ELF-1 (cell line): ENCODE data around the gene TGM2.

ENCODE experiments used
- DNase-seq: peaks from one replicate; pipeline ENCODE4 v3.0.0-alpha.2; 2016; ENCODE audit warnings: low read depth, low spot score

Gene TGM2

DNA sequence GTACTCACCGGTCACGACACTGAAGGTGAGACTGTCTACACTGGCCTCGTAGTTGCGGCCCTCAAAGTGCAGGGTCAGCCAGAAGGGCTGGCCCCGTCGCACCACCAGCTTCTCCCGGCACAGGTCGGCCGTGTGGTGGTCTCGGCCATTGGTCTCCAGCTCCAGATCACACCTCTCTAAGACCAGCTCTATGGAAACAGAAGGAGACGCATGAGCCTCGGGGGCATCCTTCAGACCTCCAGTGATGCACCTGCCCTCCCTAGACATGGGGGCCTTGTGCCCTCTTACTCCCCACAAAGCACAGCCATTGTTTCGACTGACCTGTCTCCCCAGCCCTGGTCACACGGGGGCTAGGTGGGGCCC lies 3.7 kb downstream of the TGM2 start:
- no peak for DNase-seq

DNA sequence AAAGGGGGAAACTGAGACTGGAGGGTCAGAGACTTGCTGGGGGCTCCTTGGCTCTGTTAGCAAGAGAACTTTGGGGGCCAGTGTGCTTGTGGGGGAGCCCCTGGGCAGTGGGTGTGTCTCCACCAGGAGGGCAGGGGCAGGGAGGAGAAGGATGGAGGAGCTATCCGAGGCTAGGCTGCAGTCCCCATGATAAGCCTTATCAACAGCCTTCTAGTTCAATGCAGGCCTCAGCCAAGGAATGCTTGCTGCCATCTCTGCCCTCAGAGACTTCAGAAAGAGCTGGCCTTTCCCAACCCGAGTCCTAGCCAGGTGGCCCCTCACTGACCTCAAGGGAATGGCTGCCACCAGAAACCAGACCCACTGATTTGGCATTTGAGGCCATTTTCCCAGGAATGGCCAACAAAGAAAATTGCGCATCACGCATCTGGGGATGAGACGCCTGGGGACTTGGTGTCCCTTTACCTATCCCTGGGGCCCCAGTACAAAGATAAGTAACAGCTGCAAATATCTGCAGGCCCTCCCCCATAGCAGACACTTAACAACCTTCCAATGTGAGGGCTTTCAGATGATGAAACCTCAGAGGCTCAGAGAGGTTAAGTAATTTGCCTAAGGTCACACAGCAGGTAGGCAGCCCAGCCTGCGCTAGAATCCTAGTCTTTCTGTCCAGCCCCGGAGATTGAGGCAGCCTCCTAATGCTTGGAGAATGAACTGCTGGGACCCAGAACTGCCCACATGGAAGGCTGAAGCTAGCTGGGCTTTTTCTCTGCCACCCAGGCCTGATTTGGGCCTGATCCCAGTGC lies 4.9 kb downstream of the TGM2 start:
- DNase-seq, result peak; percentile 39

DNA sequence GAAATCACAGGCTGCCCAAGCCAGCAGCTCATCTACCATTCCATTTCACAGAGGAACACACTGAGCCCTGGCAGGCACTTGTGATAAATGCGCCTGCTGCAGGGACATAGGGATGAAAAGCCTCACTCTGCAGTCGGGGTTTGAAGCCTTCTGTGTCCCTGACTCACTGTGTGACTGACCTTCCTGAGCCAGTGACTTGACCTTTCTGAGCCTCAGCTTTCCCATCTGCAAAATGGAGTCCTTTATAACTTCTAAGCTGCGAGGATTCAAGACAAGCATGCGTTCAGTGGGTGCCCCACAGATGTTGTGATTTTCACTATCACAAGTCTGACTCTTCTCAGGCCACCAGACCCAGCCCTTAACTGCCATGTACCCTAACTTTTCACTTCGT lies 5.5 kb downstream of the TGM2 start:
- no peak for DNase-seq

DNA sequence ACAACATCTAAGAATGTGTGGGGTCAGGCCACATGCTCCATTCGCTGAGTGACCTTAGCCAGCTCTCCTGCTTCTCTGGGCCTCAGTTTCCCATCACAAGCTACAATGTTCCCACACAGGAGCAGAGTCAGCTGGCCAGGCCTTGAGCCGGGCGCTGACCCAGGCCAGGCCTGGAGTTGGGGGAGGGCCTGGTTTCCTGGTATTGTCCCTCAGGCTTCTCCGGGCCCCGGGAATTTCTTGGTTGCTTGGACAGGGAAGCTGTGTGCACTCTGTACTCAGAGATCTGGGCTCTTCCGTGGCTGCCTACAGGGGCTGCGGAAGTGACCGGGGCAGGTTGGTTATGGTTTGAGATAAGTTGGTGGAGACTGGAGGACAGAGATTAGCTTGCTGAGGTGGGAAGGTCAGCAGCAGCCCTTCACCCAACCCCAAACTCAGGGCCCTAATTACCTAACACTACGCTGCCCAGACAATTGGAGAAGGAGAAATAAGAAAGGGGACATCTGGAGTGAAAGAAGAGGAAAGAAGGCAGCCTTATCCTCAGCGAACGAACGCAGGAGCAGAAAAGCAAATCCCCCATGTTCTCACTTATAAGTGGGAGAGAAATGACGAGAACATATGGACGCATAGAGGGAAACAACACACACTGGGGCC lies 6.2 kb downstream of the TGM2 start:
- DNase-seq, result peak; percentile 61

DNA sequence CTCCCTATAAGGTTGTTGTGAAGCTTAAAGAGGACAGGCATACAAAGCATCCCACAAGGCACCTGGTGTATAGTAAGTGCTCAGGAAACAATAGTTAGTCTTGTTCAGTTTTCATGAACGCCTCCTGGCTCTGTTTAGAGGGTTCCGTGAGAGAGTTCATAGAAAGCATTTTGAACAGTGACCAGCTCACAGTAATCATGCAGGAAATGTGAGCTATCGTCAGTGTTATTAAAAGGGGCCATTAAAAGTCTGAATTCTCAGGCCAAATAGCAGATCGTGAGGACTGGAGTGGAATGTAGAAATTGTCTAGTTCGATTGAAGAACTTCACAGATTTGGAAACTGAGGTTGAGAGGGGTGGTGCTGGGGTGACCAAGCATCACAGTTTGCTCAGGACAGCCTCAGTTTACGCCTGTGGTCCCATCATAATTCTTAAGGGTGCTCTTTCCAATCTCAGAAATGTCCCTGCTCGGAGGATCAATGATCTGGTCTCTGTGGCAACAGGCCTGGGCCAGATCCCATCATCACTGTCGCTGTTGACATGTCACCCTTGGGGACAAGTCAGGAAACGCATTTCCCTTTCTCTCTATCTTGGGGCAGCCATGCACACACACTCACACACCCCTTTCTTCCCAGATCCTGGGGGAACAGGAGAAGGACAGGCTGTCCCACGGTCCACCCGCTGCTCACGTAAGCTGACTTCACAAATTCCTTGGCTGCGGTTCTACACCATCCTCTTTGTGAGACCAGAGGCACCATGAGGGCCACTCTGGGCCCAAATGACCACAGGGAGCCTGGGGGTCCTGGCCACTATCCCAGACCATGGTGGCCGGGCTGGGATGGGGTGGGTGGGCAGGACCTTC lies 7.2 kb downstream of the TGM2 start:
- DNase-seq, result no peak

DNA sequence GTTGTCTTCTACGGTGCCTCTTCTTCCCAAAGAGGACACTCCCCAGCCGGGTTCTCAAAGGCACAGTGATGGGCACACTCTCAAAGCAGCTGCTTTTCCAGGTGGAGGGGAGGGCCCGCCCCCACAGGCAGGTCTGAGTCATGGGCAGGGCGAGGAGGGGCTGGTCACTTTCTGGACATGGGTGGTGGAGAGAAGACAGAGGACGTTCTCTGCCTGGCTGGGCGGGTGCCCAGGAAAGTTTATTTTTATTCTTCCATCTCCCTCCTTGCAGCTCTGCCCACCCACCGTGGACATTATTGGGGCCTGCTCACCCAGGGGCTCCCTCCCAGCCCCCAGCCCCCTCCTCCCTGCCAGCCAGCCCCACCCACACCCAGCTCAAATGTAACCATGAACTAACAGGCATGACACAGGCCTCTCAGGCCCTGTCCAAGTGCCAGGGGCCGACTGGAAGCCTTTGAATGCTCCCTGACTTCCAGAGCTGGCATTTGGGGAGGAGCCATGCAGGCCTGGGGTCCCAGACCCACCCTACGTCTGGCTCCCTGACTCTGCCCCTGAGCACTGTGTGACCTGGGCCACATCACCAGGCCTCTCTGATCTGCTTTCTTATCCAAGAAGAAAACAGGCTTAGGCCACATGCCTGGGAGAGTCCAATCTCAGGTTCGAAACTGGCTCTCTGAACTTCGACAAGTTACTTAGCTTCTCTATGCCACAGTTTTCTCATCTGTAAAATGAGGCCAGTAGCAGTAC lies 8.0 kb downstream of the TGM2 start:
- DNase-seq, result no peak

DNA sequence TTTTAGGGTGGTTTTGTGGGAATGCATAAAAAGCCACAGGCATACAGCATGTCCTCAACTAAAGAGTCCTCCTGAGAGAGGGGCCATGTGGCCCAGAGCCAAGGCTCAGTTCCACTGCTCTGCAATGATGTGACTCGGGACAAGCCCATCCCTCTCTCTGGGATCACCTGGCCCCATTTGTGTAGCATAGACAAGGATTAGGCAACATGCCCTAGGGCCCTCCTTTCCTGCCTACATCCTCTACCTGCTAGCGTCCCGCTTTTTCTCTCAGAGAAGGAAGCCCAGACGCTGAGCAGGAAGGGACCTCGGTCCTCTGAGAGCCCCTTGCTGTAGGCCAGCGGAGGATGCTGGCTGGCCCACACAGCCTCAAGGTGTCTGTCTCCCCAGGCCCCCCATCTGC lies 8.8 kb downstream of the TGM2 start:
- no peak for DNase-seq

DNA sequence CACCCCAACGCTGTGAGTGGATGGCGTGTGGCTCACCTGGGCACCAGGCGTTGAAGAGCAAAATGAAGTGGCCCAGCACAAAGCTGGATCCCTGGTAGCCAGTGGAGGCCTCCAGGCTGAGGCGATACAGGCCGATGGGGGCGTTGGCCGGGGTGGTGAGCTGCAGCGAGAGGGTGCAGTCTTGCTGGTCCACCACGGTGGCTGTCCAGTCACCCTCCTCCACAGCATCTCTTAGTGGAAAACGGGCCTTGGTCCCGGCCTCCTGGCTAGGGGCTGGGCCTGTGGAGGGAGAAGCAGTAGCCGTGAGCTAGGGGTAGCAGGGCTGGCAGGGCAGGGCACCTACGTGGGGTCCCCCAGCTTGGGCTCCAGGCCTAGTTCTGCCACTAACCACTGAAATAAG lies 9.3 kb downstream of the TGM2 start:
- no peak for DNase-seq

DNA sequence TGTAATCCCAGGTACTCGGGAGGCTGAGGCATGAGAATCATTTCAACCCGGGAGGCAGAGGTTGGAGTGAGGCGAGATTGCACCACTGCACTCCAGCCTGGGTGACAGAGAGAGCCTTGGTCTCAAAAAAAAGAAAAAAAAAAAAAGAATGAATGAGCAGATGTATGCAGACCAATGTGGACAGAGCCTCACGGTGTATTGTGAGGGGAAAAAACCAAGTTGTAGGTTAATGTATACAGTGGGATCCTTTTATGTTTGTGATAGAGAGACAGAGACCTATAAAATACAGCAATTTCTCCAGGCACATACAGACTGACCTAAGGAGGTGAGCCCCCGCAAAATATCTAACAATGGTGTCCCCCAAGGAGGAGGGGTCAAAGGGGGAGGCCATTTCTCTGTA lies 11.7 kb downstream of the TGM2 start:
- no peak for DNase-seq

DNA sequence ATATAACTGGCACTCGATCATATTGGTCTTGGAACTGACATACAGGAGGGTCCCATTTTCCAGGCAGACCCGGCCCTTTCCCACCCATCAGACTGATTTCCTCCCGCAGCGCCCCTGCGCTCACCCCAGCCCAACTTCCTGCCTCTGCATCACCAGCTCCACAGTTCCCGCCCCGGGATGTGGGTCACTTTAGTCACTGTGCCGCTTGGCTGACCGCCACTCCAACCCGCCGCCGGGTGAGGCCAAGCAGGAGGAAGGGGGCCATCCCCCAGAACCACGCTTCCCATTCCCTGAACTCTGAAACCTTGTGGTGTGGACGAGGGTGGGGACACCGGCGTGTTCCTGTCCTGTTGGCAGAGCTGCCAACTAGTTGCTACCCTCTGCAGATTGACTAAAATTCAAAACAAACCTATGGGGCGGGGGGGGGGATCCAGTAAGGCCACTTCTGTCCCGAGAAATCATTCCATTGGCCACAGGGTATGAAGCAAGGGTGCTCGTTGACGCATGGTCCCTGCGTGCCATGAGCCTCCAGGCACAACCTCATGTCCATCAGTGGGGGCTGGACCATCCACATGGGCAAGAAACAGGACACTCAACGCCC lies 12.3 kb downstream of the TGM2 start:
- no peak for DNase-seq

DNA sequence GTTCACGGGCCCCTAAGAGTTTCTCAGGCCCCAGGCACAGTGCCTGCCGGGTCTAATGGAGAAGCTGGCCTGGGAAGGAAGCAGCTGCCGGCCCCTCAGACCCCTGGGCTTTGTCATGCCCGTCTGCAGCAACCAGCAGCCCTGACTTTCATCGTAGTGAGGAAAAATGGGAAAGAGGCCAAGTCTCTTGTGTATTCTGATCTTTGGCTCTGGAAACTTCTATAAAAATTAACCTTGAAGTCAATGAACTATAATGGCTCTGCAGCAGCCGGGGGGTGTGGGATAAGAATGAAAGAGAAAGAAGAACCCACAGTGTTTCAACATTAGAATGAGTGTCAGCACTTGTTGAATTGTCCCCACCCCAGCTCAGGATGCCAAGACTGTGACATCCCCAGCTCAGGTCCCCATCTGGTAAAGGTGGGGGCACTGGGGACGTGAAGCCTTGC lies 12.9 kb downstream of the TGM2 start:
- DNase-seq, result no peak

DNA sequence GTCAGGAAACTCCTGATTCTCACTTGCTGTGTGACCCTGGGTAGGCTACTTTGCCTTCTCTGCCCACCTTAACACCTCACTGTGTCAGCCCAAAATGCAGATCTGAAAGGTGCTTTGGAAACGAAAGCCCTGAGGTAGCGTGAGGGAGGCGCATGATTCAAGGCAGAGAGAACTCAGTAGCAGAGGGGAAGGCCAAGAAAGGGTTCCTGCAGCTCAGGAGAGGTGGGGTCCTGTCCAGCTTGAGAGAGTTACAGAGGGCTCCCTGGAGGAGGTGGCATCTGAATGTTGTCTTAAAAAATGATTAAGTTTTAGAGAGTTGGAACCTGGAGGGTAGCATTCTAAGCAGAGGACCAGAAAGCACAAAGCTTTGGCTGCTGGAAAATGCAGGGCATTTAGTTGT lies 13.6 kb downstream of the TGM2 start:
- DNase-seq, result no peak

DNA sequence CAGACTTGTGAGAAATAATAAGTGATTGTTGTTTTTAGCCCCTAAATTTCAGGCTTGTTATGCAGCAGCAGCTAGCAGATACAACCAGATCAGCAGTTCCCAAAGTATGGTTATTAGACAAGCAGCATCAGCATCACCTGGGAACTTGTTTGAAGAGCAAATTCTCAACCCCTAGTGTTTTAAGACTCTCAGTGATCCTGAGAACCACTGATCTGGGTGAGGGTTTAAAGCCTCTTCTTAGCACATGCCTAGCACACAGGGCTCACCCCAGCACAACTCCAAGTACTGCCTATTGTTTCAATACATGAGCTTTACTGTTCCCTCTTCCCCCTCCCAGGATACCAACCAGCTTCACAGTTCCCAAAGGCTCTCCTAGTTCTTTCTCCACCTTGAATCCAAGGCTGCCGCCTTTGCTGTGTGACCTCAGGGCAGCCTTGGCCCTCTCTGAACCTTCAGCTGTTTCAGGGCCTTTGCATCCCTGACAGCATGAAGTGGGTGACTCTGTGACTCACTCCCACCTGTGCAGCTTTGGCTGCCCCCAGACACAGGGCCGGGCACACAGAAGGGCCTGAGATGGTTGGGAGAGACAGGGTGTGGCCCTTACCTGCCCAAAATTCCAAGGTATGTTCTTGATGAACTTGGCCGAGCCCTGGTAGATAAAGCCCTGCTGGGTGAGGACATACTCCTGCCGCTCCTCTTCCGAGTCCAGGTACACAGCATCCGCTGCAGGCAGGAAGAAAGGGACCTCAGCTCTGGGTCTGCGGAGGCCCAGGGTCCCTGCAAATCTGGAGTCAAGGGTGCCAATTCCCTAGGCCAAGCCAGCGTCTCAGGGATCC lies 14.5 kb downstream of the TGM2 start:
- DNase-seq, result no peak

DNA sequence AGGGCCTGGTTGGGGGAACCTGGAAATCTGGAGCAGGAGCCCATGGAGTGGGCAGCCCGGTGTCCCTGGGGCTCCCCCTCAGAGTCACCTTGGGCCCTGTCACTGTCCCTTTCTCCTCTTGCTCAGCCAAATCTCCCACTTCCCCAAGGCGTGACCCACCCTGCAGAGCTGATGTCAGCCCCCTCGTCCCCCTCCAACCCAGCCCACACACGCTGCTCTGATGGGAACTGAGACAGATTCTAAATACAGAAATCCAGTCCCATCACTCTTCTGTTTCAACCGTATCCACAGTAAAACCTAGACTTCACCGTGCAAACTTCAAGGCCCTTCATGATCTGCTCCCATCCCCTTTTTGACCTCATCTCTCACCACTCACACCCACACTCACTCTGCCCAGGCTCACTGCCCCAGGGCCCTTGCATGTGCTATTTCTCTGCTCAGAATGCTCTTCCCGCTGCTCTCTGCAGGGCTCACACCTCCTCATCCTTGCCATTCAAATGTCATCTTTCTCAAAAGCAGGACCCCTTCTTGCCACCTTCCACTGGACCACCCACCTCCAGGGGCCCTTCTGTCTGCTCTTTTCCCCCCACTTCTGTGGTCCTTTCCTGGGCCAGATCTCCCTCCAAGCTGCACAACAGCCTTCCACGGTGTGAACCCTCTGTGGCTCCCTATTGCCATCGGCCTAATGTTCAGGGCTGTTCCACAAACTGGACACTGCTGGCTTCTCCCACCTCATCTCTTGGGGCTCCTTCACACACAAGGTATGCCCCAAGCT lies 16.6 kb downstream of the TGM2 start:
- no peak for DNase-seq

DNA sequence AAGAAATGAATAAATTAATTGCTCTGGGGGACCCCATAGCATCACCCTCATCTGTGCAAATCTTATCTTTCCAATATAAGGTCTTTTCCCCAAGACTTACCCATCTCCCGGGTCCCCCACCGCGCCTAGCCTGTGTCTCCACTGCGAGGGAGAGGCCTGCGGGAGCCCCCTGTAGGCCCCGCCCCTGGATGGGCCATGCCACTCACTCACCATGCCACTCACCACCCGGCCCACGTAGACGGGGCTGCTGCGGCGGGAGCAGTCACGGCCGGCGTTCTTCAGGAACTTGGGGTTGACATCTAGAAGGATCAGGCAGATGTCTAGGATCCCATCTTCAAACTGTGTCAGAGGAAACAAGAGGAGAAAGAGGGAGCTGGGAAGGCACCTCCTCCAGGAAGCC lies 17.3 kb downstream of the TGM2 start:
- no peak for DNase-seq

DNA sequence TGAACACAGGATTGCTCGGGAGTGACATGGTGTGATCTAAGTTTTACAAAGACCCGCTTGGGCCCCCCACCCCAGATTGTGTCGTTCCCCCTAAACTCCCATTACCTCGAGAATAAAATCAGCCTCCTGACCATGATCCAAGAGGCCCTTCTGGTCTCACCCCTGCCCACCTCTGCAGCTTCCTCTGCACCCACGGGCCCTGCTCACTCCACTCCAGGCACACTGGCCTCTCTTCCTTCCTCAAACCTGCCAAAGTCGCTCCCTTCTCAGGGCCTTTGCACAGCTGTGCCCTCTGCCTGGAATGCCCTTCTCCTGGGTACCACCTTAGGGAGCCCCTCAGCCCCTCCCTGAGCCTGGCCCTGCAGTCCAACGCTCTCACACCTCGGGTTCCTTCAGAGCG lies 17.9 kb downstream of the TGM2 start:
- DNase-seq, result no peak

DNA sequence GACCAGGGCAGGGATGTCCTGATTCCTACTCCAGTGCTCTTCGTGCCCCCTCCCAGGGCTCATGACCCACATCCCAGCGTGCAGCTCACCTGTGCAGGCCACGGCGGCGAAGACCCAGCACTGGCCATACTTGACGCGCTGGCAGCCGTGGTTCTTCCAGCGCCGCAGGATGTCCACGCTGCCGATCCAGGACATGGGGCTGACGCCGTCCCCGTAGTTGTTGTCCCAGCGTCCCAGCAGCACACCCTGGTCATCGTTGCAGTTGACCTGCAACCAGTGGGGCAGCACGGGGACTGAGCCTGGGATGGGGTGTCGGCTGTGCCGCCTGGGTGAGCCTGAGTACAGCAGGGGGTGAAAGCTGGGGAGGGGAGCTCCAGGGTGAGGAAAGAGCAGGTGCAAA lies 18.4 kb downstream of the TGM2 start:
- DNase-seq, result no peak

DNA sequence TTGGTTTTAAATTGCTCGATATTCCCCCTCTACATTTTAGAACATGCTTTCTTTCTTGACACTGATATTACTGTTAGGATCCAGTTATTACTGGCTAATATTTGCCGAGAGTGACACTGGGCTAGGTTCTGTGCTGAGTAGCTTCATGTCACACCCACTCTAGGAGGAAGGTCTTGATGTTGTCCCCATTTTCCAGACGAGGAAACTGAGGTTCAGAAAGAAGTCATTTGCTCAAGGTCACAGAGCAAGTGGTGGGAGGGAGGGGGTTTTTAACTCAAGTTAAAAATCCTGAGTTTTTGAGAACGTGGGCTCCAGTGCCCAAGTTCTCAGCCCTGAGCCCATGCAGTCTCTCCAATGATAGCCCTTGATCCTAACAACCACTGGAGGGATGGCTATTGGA lies 18.9 kb downstream of the TGM2 start:
- DNase-seq, result no peak

DNA sequence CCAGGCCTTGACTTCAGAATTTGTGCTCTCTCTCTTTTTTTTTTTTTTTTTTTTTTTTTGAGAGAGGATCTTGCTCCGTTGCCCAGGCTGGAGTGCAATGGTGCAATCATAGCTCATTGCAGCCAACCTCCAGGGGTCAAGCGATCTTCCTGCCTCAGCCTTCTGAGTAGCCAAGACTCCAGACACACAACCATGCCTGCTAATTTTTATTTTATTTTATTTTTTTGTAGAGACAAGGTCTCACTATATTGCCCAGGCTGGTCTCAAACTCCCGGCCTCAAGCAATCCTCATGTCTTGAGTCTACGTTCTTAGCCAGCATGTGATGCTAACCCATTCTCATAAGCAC lies 19.4 kb downstream of the TGM2 start:
- DNase-seq, result no peak
